Stimulated activated effector memory CD8-positive, alpha-beta T cell treated with anti-CD3 and anti-CD28 coated beads, Interleukin-12 subunit alpha, Interleukin-12 subunit beta, amount 100 ng/mL, for 72 hours (primary cell): Measurements from ENCODE around the gene SLC1A3.

Source experiments
- ATAC-seq: fragments of 150-1000 bp; cut with Tn5 transposase; 2 replicates; pipeline ENCODE4 v1.10.0; 2021
- DNase-seq, 2 donors: peaks; one replicate each; pipeline ENCODE4 v3.0.0; 2021 to 2022; ENCODE audit warnings: low spot score in 2 of 2
- H3K27ac Mint-ChIP-seq: one replicate; pipeline ENCODE4 v1.8.0; 2022; ENCODE audit warnings: mild to moderate bottlenecking, mixed read lengths
- H3K36me3 Mint-ChIP-seq: one replicate; pipeline ENCODE4 v1.8.0; 2022; ENCODE audit warnings: mild to moderate bottlenecking, mixed read lengths
- H3K4me1 Mint-ChIP-seq: one replicate; pipeline ENCODE4 v1.8.0; 2022; ENCODE audit warnings: mixed read lengths
- H3K4me3 Mint-ChIP-seq: one replicate; pipeline ENCODE4 v1.8.0; 2022; ENCODE audit warnings: mild to moderate bottlenecking, mixed read lengths
- H3K9me3 Mint-ChIP-seq: one replicate; pipeline ENCODE4 v1.8.0; 2022; ENCODE audit warnings: mixed read lengths

The SLC1A3 gene

GRCh38 chr5:36655161-36655560 is 48.8 kb downstream of the SLC1A3 start:
- no peaks in the 10 kb centered on the region for H3K36me3 Mint-ChIP-seq
- H3K4me1 Mint-ChIP-seq = no peaks in the 10 kb centered on the region
- no peak for ATAC-seq
- no peaks in the 10 kb centered on the region for H3K9me3 Mint-ChIP-seq
- no peak overlapping the region for H3K27ac Mint-ChIP-seq
- no peak overlapping the region for H3K4me3 Mint-ChIP-seq
- DNase-seq = no peak

- no peaks in the 10 kb centered on the region for H3K4me1 Mint-ChIP-seq
- H3K4me3 Mint-ChIP-seq = no peak overlapping the region
- H3K27ac Mint-ChIP-seq = no peak overlapping the region
- DNase-seq (no peak), ATAC-seq (no peak)
- no peaks in the 10 kb centered on the region for H3K9me3 Mint-ChIP-seq
- H3K36me3 Mint-ChIP-seq = no peaks in the 10 kb centered on the region
Observed at GRCh38 chr5:36656556-36656955, 50.1 kb downstream of the SLC1A3 start.

- DNase-seq (no peak), ATAC-seq (no peak)
- H3K4me3 Mint-ChIP-seq = no peak overlapping the region
- no peaks in the 10 kb centered on the region for H3K4me1 Mint-ChIP-seq
- no peaks in the 10 kb centered on the region for H3K36me3 Mint-ChIP-seq
- H3K27ac Mint-ChIP-seq = no peak overlapping the region
- H3K9me3 Mint-ChIP-seq = no peaks in the 10 kb centered on the region
Observed at GRCh38 chr5:36657563-36657995, 51.2 kb downstream of the SLC1A3 start.

DNA sequence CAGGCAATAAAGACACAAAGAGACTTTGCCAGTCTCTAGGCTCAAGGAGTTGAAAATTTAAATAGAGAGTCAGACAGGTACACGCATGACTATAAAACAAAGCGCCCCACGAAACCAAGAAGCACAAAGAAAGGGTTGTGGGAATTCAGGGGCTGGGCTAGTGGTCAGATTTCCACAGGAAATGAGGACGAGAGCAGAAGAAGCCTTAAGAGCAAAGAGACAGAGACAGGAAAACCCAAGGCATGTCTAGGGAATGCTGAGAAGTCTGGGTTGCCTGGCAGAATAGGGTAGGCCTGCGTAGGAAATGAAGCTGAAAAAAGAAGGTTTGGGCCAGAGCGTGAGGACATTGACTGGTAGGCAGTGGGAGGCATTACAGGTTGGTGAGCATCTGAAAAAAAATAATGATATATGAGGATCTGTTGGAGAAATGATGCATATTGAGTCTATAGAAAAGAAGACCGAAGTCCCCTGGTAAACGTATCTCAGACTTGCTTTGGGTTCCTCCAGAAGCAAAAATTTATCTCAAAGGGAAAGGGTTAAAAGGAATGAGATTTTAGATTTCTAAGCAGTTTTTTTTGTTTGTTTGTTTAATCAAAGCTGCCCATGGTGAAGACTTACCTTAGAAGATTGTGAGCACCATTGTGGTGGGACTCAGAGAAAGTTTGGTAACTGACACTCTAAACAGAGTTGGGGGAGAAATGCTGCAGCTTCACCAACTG is 51.8 kb downstream of the SLC1A3 start:
- no peaks in the 10 kb centered on the region for H3K4me1 Mint-ChIP-seq
- H3K4me3 Mint-ChIP-seq = no peak overlapping the region
- DNase-seq = no peak
- no peaks in the 10 kb centered on the region for H3K36me3 Mint-ChIP-seq
- no peak for ATAC-seq
- no peaks in the 10 kb centered on the region for H3K9me3 Mint-ChIP-seq
- H3K27ac Mint-ChIP-seq = no peak overlapping the region

- Mint-ChIP-seq H3K4me1 (no peaks in the 10 kb centered on the region), H3K4me3 (no peak overlapping the region), H3K27ac (no peak overlapping the region), H3K9me3 (no peaks in the 10 kb centered on the region), H3K36me3 (no peaks in the 10 kb centered on the region)
- DNase-seq (no peak), ATAC-seq (no peak)
Observed at GRCh38 chr5:36659411-36659810, 53.0 kb downstream of the SLC1A3 start.

DNA sequence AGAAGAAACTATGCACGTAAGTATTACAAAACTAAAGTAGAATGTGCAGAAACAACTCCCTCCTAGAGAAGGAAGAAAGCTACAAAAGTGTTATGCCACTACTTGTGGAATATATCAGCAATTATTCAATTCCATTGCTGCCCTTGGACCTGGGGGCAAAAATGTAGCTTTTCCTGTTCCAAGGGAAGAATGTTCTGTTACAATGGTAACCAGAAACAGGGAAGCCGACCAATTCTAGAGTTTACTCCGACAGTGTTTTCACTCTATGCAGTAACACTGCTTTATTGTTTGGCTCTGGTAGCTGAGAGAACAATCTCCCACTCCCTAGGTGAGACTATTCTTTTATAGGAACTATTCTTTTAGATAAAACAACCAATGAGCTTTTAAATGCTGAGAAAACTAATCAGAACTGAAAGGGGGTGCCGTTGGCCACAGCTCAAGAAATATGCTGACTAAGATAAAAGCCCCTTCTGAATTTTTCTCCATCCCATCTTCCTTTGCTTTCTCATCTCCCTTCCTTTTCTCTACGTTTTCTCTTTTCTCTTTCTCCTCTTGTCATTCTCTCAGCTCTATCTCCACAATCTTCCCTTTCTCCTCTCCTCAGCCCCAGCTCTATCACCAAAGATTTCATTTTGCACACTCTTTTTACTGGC is 54.1 kb downstream of the SLC1A3 start:
- H3K4me1 Mint-ChIP-seq = no peaks in the 10 kb centered on the region
- DNase-seq = no peak

GRCh38 chr5:36661456-36662220 is 55.2 kb downstream of the SLC1A3 start:
- ATAC-seq = no peak
- H3K4me1 Mint-ChIP-seq = no peaks in the 10 kb centered on the region
- H3K36me3 Mint-ChIP-seq = no peaks in the 10 kb centered on the region
- no peak for DNase-seq
- no peak overlapping the region for H3K4me3 Mint-ChIP-seq
- H3K27ac Mint-ChIP-seq = no peak overlapping the region
- H3K9me3 Mint-ChIP-seq = no peaks in the 10 kb centered on the region

More for the DNA sequence above, 54.1 kb downstream of the SLC1A3 start:
- no peak overlapping the region for H3K4me3 Mint-ChIP-seq
- H3K27ac Mint-ChIP-seq = no peak overlapping the region
- H3K36me3 Mint-ChIP-seq = no peaks in the 10 kb centered on the region
- no peaks in the 10 kb centered on the region for H3K9me3 Mint-ChIP-seq
- no peak for ATAC-seq

DNA sequence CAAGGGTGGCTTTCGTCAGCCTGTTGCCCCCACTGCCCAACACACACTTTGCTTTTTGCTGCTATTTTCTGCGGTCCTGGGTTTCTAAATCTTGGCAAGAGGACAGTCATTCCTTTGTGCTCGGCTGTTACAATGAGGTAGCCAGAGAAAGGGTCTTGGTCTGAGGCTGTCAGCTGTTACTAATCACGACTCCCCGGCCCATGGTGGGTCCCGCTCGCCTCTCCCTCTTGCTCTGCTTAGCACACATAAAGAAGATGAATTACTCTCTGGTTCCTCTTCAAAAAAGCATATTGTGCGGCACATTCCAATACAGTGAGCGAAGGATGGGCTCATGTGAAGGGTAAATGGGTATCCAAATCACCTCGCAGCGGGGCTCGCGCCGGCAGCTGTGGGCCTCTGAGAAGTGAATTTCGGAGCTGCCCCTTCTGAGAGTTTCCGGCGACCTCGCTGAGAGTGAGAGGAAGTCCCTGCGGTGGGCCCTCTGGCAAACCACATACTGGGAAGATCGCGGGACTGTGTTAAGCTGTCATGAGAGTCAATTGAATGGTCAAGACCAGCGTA is 56.0 kb downstream of the SLC1A3 start:
- Mint-ChIP-seq H3K4me1 (no peaks in the 10 kb centered on the region), H3K4me3 (no peak overlapping the region), H3K27ac (no peak overlapping the region), H3K9me3 (no peaks in the 10 kb centered on the region), H3K36me3 (no peaks in the 10 kb centered on the region)
- no peak for DNase-seq
- no peak for ATAC-seq

DNA sequence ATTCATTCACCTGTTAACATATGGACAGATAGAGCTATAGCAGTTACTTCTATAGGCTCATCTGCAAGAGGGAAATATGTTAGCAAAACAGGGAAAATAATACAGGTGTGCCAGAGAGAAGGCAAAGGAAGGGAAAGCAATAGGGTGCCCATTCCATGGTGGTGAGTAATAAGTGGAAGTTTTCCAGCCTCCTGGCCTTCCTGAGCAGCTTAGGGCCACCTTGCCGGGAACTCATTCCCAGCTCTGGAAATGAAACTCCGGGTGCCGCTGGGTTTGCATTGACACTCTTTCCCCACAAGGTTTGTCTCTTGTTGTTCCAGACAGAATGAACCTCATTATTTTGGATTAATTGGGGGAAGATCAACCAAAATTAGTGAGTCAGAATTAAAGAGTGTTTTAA is 58.4 kb downstream of the SLC1A3 start:
- no peak overlapping the region for H3K4me3 Mint-ChIP-seq
- no peaks in the 10 kb centered on the region for H3K36me3 Mint-ChIP-seq
- H3K27ac Mint-ChIP-seq = no peak overlapping the region
- no peaks in the 10 kb centered on the region for H3K4me1 Mint-ChIP-seq
- no peak for DNase-seq
- no peak for ATAC-seq
- H3K9me3 Mint-ChIP-seq = no peaks in the 10 kb centered on the region

GRCh38 chr5:36665628-36666027 is 59.2 kb downstream of the SLC1A3 start:
- Mint-ChIP-seq H3K9me3 (no peaks in the 10 kb centered on the region), H3K27ac (no peak overlapping the region), H3K36me3 (no peaks in the 10 kb centered on the region), H3K4me1 (no peaks in the 10 kb centered on the region), H3K4me3 (no peak overlapping the region)
- DNase-seq (no peak), ATAC-seq (no peak)

DNA sequence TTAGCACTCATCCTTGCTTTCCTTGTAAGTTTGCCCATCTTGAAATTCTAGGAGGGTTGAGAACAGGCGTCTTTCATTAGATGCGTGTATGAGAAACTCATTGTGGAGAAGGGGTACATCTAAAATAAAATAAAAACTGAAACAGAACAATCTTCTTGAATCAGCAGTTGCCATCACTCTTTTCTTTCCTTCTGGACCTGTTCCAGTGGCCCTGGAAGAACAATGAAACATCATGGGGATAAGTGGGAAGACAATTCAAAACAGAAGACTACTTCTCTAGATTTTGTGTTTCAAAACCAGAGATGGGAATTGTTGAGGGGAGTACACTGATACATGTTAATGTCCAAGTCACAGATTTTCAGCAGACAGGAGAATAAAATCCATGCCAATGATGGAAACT is 59.9 kb downstream of the SLC1A3 start:
- H3K4me3 Mint-ChIP-seq = no peak overlapping the region
- H3K9me3 Mint-ChIP-seq = no peaks in the 10 kb centered on the region
- no peaks in the 10 kb centered on the region for H3K4me1 Mint-ChIP-seq
- DNase-seq (no peak), ATAC-seq (no peak)
- no peak overlapping the region for H3K27ac Mint-ChIP-seq
- no peaks in the 10 kb centered on the region for H3K36me3 Mint-ChIP-seq

GRCh38 chr5:36666986-36667385 is 60.6 kb downstream of the SLC1A3 start:
- no peaks in the 10 kb centered on the region for H3K9me3 Mint-ChIP-seq
- H3K27ac Mint-ChIP-seq = no peak overlapping the region
- no peak for ATAC-seq
- H3K4me1 Mint-ChIP-seq = no peaks in the 10 kb centered on the region
- H3K4me3 Mint-ChIP-seq = no peak overlapping the region
- DNase-seq = no peak
- H3K36me3 Mint-ChIP-seq = no peaks in the 10 kb centered on the region

GRCh38 chr5:36667824-36668223 is 61.4 kb downstream of the SLC1A3 start:
- no peak for ATAC-seq
- no peaks in the 10 kb centered on the region for H3K9me3 Mint-ChIP-seq
- no peak for DNase-seq
- H3K4me1 Mint-ChIP-seq = no peaks in the 10 kb centered on the region
- no peak overlapping the region for H3K4me3 Mint-ChIP-seq
- H3K36me3 Mint-ChIP-seq = no peaks in the 10 kb centered on the region
- no peak overlapping the region for H3K27ac Mint-ChIP-seq

GRCh38 chr5:36669015-36669651 is 62.7 kb downstream of the SLC1A3 start:
- no peaks in the 10 kb centered on the region for H3K4me1 Mint-ChIP-seq
- DNase-seq (no peak), ATAC-seq (no peak)
- H3K36me3 Mint-ChIP-seq = no peaks in the 10 kb centered on the region
- H3K9me3 Mint-ChIP-seq = no peaks in the 10 kb centered on the region
- no peak overlapping the region for H3K4me3 Mint-ChIP-seq
- H3K27ac Mint-ChIP-seq = no peak overlapping the region

GRCh38 chr5:36670548-36670947 is 64.1 kb downstream of the SLC1A3 start:
- ATAC-seq (no peak), DNase-seq (no peak)
- no peaks in the 10 kb centered on the region for H3K9me3 Mint-ChIP-seq
- no peak overlapping the region for H3K27ac Mint-ChIP-seq
- H3K4me3 Mint-ChIP-seq = no peak overlapping the region
- H3K4me1 Mint-ChIP-seq = no peaks in the 10 kb centered on the region
- H3K36me3 Mint-ChIP-seq = no peaks in the 10 kb centered on the region
